ENCODE measurements around the gene TSPAN16.
"Not testable (repeated sequence)": the region's sequence is repeated elsewhere in the genome, so short reads cannot be mapped to it uniquely, and the experiment has no call there.

Gene TSPAN16

DNA sequence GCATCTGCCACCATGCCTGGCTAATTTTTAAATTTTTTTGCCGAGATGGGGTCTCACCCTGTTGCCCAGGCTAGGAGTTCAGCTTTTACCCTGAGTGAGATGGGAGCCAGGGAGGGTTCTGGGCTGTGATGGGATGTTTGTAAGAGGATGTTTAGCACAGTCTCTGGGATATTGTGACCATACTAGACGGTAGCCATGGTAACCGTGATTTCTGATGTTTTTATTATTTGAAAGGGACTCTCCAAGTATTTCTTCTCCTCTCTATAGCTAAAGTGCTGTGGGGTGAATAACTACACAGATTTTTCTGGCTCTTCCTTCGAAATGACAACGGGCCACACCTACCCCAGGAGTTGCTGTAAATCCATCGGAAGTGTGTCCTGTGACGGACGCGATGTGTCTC, 10.4 kb downstream of the TSPAN16 start:
- no peak for DNase-seq (ENCODE audit: low read depth in 2 of 3, low spot score in 2 of 3)

DNA sequence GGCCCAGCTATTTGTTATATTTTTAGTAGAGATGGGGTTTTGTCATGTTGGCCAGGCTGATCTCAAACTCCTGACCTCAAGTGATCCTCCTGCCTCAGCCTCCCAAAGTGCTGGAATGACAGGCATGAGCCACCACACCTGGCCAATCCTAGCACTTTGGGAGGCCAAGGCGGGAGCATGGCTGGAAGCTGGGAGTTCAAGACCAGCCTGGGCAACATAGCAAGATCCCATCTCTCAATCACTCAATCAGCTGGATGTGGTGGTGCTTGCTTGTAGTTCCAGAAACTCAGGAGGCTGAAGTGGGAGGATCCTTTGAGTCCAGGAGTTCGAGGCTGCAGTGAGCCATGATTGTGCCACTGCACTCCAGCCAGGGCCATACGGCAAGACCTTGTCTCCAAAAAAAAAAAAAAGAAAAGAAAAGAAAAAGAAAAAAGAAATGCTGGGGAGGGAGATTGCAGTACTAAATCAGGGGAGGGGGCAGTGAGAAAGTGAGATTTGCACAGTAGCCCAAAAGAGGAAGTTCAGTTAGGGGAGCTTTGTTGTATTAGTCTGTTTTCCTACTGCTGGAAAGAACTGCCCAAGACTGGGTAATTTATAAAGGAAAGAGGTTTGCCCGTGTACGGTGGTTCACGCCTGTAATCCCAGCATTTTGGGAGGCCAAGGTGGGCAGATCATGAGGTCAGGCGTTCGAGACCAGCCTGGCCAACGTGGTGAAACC, 24.5 kb downstream of the TSPAN16 start:
- not testable (repeated sequence) for DNase-seq (ENCODE audit: low read depth in 2 of 3, low spot score in 2 of 3)

DNA sequence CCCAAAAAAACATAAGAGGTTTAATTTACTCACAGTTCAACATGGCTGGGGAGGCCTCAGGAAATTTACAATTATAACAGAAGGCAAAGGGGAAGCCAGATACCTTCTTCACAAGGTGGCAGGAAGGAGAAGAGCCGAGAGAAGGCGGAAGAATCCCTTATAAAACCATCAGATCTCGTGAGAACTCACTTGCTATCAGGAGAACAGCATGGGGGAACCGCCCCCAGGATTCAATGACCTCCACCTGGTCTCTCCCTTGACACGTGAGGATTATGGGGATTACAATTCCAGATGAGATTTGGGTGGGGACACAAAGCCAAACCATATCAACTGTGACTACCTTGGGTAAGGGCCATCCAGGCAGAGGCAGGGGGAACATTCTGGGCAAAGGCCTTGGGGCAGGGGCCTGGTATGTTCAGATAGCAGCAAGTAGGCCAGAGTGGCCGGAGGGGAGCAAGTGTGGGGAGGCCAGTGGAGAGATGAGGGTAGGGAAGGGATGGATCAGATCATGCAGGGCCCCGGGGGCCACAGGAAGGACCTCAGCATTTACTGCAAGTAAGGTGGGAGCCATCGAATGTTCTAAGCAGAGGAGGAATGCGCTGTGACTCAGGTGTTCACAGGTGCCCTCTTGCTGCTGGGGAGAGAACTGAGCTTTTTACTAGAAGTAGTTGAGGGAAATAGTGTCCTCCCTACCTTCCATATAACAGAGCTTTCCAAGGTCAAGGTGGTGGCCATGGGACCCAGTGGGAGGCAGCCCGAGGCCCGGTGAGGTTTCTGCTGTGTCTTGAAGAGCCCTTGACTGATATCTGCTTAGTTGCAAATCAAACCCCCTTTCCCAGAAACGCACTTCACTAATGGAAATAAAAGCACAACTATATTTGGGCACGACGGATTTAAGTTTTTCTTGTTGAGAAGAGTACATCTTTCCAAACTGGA, 25.5 kb downstream of the TSPAN16 start:
- no peak for DNase-seq (ENCODE audit: low read depth in 2 of 3, low spot score in 2 of 3)

GRCh38 chr19:11322269-11323024, 26.5 kb downstream of the TSPAN16 start:
- DNase-seq (ENCODE audit: low read depth in 2 of 3, low spot score in 2 of 3): no peak

DNA sequence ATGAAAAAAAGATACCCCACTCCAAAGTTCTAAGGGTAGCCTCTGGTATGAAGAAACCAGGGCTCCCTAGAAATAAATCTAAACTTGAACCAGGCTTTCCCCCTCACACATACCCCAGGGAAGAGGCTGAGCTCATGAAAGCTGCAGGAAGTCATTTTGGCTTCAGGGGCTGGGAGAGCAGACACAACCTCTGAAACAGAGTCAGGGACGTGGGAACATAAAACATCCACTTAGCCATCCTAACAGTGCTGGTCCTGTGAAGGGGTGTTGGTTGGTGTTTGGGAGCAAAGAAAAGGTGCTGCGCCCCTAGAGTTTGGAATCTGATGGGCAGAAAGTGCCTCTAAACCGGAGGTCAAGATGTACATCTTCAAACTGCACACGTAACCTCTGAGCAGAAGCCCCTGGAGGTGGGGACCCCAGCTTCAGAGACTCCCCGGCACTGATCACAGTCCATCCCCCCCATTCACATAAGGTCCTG, 27.7 kb downstream of the TSPAN16 start:
- no peak for DNase-seq (ENCODE audit: low read depth in 2 of 3, low spot score in 2 of 3)

DNA sequence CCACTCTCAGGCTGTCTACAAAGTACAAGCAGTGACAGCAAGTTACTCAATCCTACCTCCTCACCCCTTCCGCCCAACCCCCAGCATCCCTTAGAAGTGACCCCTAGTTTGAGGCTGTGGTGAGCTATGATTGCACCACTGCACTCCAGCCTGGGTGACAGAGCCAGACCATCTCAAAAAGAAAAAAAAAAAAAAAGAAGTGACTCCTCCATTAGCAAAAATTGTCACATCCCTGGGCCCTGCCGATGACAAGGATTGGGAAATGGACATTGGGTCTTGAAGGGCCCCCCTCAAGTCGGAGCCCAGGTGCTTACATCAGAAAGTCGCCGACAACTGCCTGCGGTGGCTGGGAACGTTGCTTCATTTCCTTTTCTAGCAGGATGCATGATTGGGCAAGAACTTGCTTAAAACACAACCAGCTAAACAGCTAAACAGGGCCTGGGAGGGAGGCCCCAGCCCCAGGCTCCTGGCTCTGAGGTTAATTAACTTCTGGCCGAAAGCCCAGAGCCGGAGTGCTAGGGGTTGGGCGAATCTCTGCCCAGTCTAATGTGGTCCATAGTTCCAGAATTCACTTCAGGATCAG, 28.2 kb downstream of the TSPAN16 start:
- no peak for DNase-seq (ENCODE audit: low read depth in 2 of 3, low spot score in 2 of 3)

GRCh38 chr19:11324748-11325389, 28.9 kb downstream of the TSPAN16 start:
- no peak for DNase-seq (ENCODE audit: low read depth in 2 of 3, low spot score in 2 of 3)

DNA sequence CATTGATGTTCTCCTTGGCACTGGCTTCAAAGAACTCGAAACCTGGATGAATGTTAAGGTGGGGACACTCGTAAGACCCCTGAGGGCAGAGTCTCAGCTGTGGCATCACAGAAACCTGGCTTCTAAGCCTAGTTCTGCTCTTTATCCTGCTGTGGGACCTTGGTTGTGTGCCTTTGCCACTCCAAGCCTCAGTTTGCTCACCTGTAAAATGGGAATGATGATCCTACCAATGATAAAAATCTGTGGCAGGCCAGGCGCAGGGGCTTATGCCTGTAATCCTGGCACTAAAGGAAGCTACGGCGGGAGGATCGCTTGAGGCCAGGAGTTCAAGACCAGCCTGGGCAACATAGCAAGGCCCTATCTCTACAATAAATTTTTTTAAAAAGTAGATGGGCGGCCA, 29.6 kb downstream of the TSPAN16 start:
- no peak for DNase-seq (ENCODE audit: low read depth in 2 of 3, low spot score in 2 of 3)

DNA sequence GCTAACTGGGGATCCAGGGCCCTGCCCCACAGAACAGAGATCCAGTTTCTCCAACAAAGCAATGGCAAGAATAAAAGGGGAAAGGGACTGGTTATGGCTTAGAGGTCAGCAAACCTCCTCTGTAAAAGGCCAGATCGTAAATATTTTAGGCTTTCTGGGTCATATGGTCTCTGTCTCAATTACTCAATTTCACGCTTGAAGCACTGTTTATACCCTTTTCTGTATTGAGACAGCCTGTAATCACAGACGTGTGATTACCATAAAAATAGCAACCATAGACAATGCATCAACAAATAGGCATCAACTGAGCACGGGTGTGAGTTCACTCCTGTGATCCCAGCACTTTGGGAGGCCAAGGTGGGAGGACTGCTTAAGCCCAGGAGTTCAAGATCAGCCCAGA, 34.2 kb downstream of the TSPAN16 start:
- no peak for DNase-seq (ENCODE audit: low read depth in 2 of 3, low spot score in 2 of 3)

DNA sequence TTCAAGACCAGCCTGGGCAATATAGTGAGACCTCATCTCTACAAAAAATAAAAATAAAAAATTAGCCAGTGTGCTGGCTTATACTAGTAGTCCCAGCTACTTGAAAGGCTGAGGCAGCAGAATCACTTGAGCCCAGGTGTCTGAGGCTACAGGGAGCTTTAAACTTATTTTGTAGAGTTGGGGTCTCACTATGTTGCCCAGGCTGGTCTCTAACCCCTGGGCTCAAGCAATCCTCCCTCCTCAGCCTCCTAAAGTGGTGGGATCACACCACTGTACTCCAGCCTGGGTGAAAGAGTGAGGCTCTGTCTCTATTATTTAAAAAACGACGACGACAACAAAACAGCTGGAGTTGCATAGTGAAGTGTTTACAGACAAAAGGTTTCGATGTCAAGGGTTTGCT, 35.5 kb downstream of the TSPAN16 start:
- no peak for DNase-seq (ENCODE audit: low read depth in 2 of 3, low spot score in 2 of 3)

GRCh38 chr19:11332822-11333221, 36.9 kb downstream of the TSPAN16 start:
- DNase-seq (ENCODE audit: low read depth in 2 of 3, low spot score in 2 of 3): no peak

GRCh38 chr19:11333838-11334237, 37.9 kb downstream of the TSPAN16 start:
- DNase-seq (ENCODE audit: low read depth in 2 of 3, low spot score in 2 of 3): not testable (repeated sequence)

DNA sequence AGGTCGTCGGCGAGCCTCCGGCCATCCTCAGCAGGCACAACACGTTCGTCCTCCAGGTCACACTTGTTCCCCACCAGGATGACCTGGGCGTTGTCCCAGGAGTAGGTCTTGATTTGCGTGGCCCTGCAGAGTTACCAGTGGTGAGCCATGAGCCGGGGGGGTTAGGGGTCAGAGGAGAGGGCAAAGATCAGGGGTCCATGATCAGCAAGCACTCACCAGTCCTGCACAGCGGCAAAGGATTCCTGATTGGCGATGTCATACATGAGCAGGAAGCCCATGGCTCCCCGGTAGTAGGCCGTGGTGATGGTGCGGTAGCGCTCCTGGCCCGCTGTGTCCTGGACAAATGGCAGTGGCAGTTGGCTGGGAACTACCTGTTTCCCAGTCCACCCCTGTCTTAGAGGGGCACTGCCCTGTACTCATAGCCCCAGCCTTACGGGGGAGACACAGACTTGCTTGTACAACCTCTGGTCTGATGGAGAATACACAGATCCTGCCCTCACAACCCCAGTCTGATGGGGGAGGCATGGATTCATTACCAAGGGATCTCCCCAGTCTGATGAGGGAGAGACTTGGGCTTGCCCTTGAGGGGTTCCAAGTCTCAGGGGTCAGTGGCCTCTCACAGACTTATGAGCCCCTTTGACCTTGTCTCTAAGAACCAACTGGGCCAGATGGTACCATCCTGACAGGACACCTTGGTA, 39.6 kb downstream of the TSPAN16 start:
- no peak for DNase-seq (ENCODE audit: low read depth in 2 of 3, low spot score in 2 of 3)

GRCh38 chr19:11337080-11337479, 41.1 kb downstream of the TSPAN16 start:
- DNase-seq (ENCODE audit: low read depth in 2 of 3, low spot score in 2 of 3): no peak

GRCh38 chr19:11338121-11338520, 42.2 kb downstream of the TSPAN16 start:
- no peak for DNase-seq (ENCODE audit: low read depth in 2 of 3, low spot score in 2 of 3)

DNA sequence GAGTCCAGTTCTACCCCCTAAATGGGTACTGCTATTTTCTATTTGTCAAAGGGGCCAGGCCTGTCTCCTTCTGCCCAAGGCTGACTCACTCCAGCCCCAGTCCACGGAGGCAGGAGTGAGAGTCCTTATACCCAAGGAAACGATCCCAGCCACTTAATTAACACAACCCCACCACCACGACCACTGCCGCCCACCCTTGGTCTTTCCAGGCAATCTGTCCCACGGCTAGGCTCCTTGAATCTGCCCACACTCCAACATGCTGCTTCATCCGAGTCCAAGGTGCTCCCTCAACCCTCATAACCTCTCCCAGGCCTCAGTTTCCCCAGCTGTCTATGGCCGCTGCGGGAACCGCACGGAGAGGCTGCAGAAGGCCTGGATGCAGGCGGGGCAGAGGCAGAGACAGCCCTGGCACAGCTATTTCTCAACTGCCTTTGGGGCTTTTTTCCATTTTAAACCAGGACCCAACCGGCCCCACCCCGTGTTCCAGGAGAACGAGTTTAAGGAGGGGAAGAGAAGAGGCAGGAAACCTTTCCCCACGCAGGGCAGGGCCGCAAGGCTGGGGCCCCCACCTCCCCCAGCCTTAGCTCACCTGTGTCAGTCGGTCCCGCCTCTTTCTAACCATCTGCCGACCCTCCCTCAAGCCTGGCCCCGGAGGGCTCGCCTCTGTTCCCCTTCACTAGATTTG, 42.8 kb downstream of the TSPAN16 start:
- no peak for DNase-seq (ENCODE audit: low read depth in 2 of 3, low spot score in 2 of 3)

- peak; percentile 38 to 64 (median 59) for DNase-seq (ENCODE audit: low read depth in 2 of 3, low spot score in 2 of 3)
Measured at GRCh38 chr19:11339254-11340098, 43.5 kb downstream of the TSPAN16 start, which contains the start of gene RAB3D. Gene RAB3D, minus strand, starts transcription at chr19:11339657. Its CDS starts 2,258 bp downstream, at chr19:11337399.

- not testable (repeated sequence) for DNase-seq (ENCODE audit: low read depth in 2 of 3, low spot score in 2 of 3)
Measured at GRCh38 chr19:11340099-11340467, 44.1 kb downstream of the TSPAN16 start.
